Heart left ventricle (tissue), 16 donors: Measurements from ENCODE around the gene PLCD1. TPM values are rescaled to one million over a fixed set of nuclear protein-coding genes. Genes with fewer than 3 reads are reported as not detected.
"Not testable (repeated sequence)": the region's sequence is repeated elsewhere in the genome, so short reads cannot be mapped to it uniquely, and the experiment has no call there.

Source experiments
- ATAC-seq, 4 donors: fragments of 200-7000 bp; cut with Tn5 transposase; one replicate each; pipeline ENCODE4 v1.9.1; 2020 to 2022; ENCODE audit warnings: moderate library complexity in 4 of 4, mild to moderate bottlenecking in 3 of 4, moderate number of reproducible peaks in 1 of 4
- DNase-seq, 5 donors: peaks; one replicate each; pipeline ENCODE4 v3.0.0-alpha.2; 2020
- H3K27ac ChIP-seq, 12 donors: fragments of 200-600 bp; sonication (generic) in 4 of 12; one replicate each; pipeline versions ENCODE4 v1.5.0 to v1.8.0; 2016 to 2022; ENCODE audit warnings: mild to moderate bottlenecking in 2 of 12
- H3K27me3 ChIP-seq, 9 donors: fragments of 200-600 bp; sonication (generic) in 2 of 9; one replicate each; pipeline versions ENCODE4 v1.5.1 to v1.8.0; 2016 to 2022; ENCODE audit warnings: mild to moderate bottlenecking in 3 of 9
- H3K36me3 ChIP-seq, 9 donors: fragments of 200-600 bp; sonication (generic) in 2 of 9; one replicate each; pipeline versions ENCODE4 v1.5.0 to v1.8.0; 2018 to 2022; ENCODE audit warnings: mild to moderate bottlenecking in 2 of 9
- H3K4me1 ChIP-seq, 12 donors: fragments of 200-600 bp; sonication (generic) in 4 of 12; one replicate each; pipeline versions ENCODE4 v1.5.0 to v1.8.0; 2016 to 2022; ENCODE audit warnings: mild to moderate bottlenecking in 3 of 12
- H3K4me3 ChIP-seq, 12 donors: fragments of 200-600 bp; sonication (generic) in 4 of 12; one replicate each; pipeline versions ENCODE4 v1.5.0 to v1.8.0; 2017 to 2022; ENCODE audit warnings: mild to moderate bottlenecking in 9 of 12, moderate library complexity in 4 of 12
- H3K9me3 ChIP-seq, 12 donors: fragments of 200-600 bp; sonication (generic) in 4 of 12; one replicate each; pipeline versions ENCODE4 v1.5.0 to v1.8.0; 2016 to 2022; ENCODE audit warnings: mild to moderate bottlenecking in 1 of 12
- CTCF ChIP-seq, 12 donors: fragments of 200-600 bp; sonication (generic) in 4 of 12; IDR thresholded peaks; one replicate each; pipeline versions ENCODE4 v1.5.0 to v1.8.0; 2018 to 2022; ENCODE audit warnings: antibody characterized with exemption in 12 of 12, mild to moderate bottlenecking in 5 of 12
- POLR2A ChIP-seq, 2 donors: fragments of 450-650 bp; IDR thresholded peaks; one replicate each; pipeline ENCODE4 v1.6.1; 2017; ENCODE audit warnings: antibody characterized with exemption in 2 of 2, mild to moderate bottlenecking in 2 of 2, moderate library complexity in 2 of 2
- WGBS, 4 donors: extraction: QIAGEN DNeasy Blood & Tissue Kit in 2 of 4; methylation state at CpG; one replicate each; pipeline versions ENCODE4 v1.1.5 to v1.1.7; 2013 to 2018; 5-methylcytosine and 5-hydroxymethylcytosine counted together
- intact Hi-C, 10 donors: fragments of 100-400 bp; cut with DNase I; formaldehyde crosslinking; loops; one replicate each; pipeline versions ENCODE4 v1.11.1 to v1.14.2; 2022
- long read RNA-seq, 3 donors: library from polyadenylated mRNA; unstranded; transcript quantifications; one replicate each; pipeline ENCODE4 v2.0.0, GENCODE V29; 2020 to 2021
- polyA plus RNA-seq, 2 donors: library from polyadenylated mRNA; stranded (reverse); fragments of 200-250 nt; gene quantifications; one replicate each; pipeline ENCODE4 v1.2.3, GENCODE V29; 2013
- total RNA-seq, 9 donors: library from RNA; depleted of rRNA in 2 of 9; stranded (reverse); fragments of >200 nt in 2 of 9; fragmentation: NEBNext Ultra II Directional in 3 of 9; extraction: Animal tissue kit (Norgen Biotek cat#: 25700) in 3 of 9; gene quantifications; one replicate each; pipeline versions ENCODE4 v1.1.0 to v1.2.4, GENCODE V29; 2016 to 2023
- donor health status: ischemic (EF 13 %, LVEDD 7.1; RV severe dilation, severe dysfunction).
- donor health status: healthy with polysubstance abuse.
- donor health status: DM: no; HTN: yes; CAD: no.
- donor health status: DM: no; HTN: no; CAD: no.
- donor health status: ischemic (EF 25% LVEDD 6.9; RV normal size, moderate dysfunction).
- donor health status: ischemic (EF 25% LVEDD 5.7; RV mildly dilated, moderate dysfunction).
- donor health status: healthy.
- donor health status: DM: yes; HTN: yes; CAD: no.
- donor health status: ischemic (EF 35%, LVEDD 5.7; RV mildly dilated, moderate dysfunction).
- donor health status: nonischemic (EF 11% LVEDD 7.7; RV severe dilation, severe dysfunction).
- donor health status: DM: yes; HTN: yes; CAD: no.
- donor health status: PGD.
- donor health status: ischemic (EF 29% LVEDD 5.4; RV normal size, mild dysfunction).
- donor health status: nonischemic (EF 23%, LVEDD 6.1; RV moderate dilation, normal function).

The PLCD1 gene
- 10 to 100 TPM in 7 of 9 donors, 1 to 10 TPM in 2; 8.1 to 14.9 (median 12.4) TPM for total RNA-seq
- polyA plus RNA-seq, result 10 to 100 TPM in 1 of 2 donors, 1 to 10 TPM in 1; 9.5 to 10.6 TPM
- long read RNA-seq, donor 1, transcript PLCD1-204 (15 exons, 2,963 nt), result major isoform, 7 of 17 reads
- long read RNA-seq, donor 1, transcript PLCD1-201 (15 exons, 2,769 nt), result minor isoform, 5 of 17 reads
- long read RNA-seq, donor 1, partial matches to known transcripts, result 3 of 17 reads
- long read RNA-seq, donor 1, other reads (novel, unspliced or antisense), result 2 of 17 reads
- long read RNA-seq, donor 2, transcript PLCD1-201 (15 exons, 2,769 nt), result minor isoform, 7 of 32 reads
- long read RNA-seq, donor 2, transcript PLCD1-204 (15 exons, 2,963 nt), result major isoform, 14 of 32 reads
- long read RNA-seq, donor 2, partial matches to known transcripts, result 9 of 32 reads
- long read RNA-seq, donor 2, other reads (novel, unspliced or antisense), result 2 of 32 reads
- long read RNA-seq, donor 3, partial matches to known transcripts, result 3 of 13 reads
- long read RNA-seq, donor 3, other reads (novel, unspliced or antisense), result 2 of 13 reads

GRCh38 chr3:38029400-38030125 lies at the start of gene PLCD1:
PLCD1 (minus strand) TSS chr3:38029642; CDS start chr3:38029539, 103 bp downstream.
- intact Hi-C loops, result no loop called here
- Histone ChIP-seq H3K27ac (peak within 1 kb of the TSS; percentile 51 to 90 (median 70)), H3K27me3 (peaks cover 0 to 7% (median 0%) of the 10 kb centered on the region in 9 donors), H3K4me1 (peaks cover 0 to 41% (median 20%) of the 10 kb centered on the region in 12 donors), H3K36me3 (no peaks in the 10 kb centered on the region), H3K4me3 (peak within 1 kb of the TSS; percentile 44 to 90 (median 72)), H3K9me3 (no peaks in the 10 kb centered on the region)
- ATAC-seq, result peak in 3 of 4 donors; percentile 34 to 61 (median 51)
- 0 to 2% (median 1%) methylated on average over 17 to 75 of the region's 75 CpGs for WGBS, 4 donors
- DNase-seq, result peak; percentile 85 to 91 (median 86)
- TF ChIP-seq POLR2A (IDR thresholded peaks at IDR 0.05) (peak in 1 of 2 donors; percentile 71), CTCF (IDR thresholded peaks at IDR 0.05) (no peak)

- ATAC-seq, H3K4me1 ChIP-seq, H3K9me3 ChIP-seq, intact Hi-C loops, H3K27ac ChIP-seq, H3K36me3 ChIP-seq, H3K27me3 ChIP-seq, DNase-seq, H3K4me3 ChIP-seq: not testable (repeated sequence)
- 58 to 74% (median 60%) methylated on average over 2 to 3 of the region's 3 CpGs for WGBS, 4 donors
Observed at GRCh38 chr3:38077073-38077472, 47.6 kb upstream of the PLCD1 start.

- Histone ChIP-seq H3K27me3 (no peaks in the 10 kb centered on the region), H3K36me3 (no peaks in the 10 kb centered on the region), H3K27ac (no peak overlapping the region), H3K4me1 (no peaks in the 10 kb centered on the region), H3K4me3 (no peak overlapping the region), H3K9me3 (no peaks in the 10 kb centered on the region)
- DNase-seq, result no peak
- no peak for ATAC-seq
- WGBS, 4 donors, result 83 to 88% (median 85%) methylated on average over 2 of the region's 2 CpGs
- intact Hi-C loops, result no loop called here
- TF ChIP-seq CTCF (IDR thresholded peaks at IDR 0.05), result no peak
- TF ChIP-seq POLR2A (IDR thresholded peaks at IDR 0.05), result no peak
Observed at GRCh38 chr3:38070013-38070412, 40.6 kb upstream of the PLCD1 start.

GRCh38 chr3:38067508-38068233 lies 38.2 kb upstream of the PLCD1 start:
- WGBS, 4 donors, result 84 to 92% (median 90%) methylated on average over 6 of the region's 6 CpGs
- DNase-seq (no peak), ATAC-seq (no peak)

GRCh38 chr3:38064453-38064852 lies 35.0 kb upstream of the PLCD1 start:
- H3K36me3 ChIP-seq, DNase-seq, H3K4me1 ChIP-seq, H3K9me3 ChIP-seq, H3K27me3 ChIP-seq, H3K4me3 ChIP-seq, intact Hi-C loops, H3K27ac ChIP-seq, ATAC-seq: not testable (repeated sequence)
- WGBS, 4 donors, result 92 to 96% (median 95%) methylated on average over 20 to 30 of the region's 32 CpGs

More at GRCh38 chr3:38067508-38068233, 38.2 kb upstream of the PLCD1 start:
- H3K9me3 ChIP-seq, result no peaks in the 10 kb centered on the region
- no peak overlapping the region for H3K4me3 ChIP-seq
- H3K36me3 ChIP-seq, result no peaks in the 10 kb centered on the region
- no peaks in the 10 kb centered on the region for H3K27me3 ChIP-seq
- H3K27ac ChIP-seq, result no peak overlapping the region
- H3K4me1 ChIP-seq, result no peaks in the 10 kb centered on the region
- intact Hi-C loops, result no loop called here
- TF ChIP-seq CTCF (IDR thresholded peaks at IDR 0.05), result no peak
- TF ChIP-seq POLR2A (IDR thresholded peaks at IDR 0.05), result no peak
